GM12878 (cell line): Measurements from ENCODE around the gene ALKBH1. TPM values are rescaled to one million over a fixed set of nuclear protein-coding genes. Genes with fewer than 3 reads are reported as not detected.
A peak's percentile ranks its signal among the peaks of the same experiment; 100 is the strongest.

ENCODE experiments used
- ATAC-seq: fragments of 200-7000 bp; cut with Tn5 transposase; 3 replicates; pipeline ENCODE4 v1.9.1; 2020; ENCODE audit warnings: mild to moderate bottlenecking, moderate library complexity
- BruUV-seq: library from RNA; stranded (reverse); fragments of 400-500 nt; replicated peaks from 2 replicates; lab custom pipeline; 2021; lab: Mats Ljungman, UMichigan
- CTCF ChIA-PET: fragments of 300-600 bp; sonication (Branson Sonifier 250); formaldehyde crosslinking; extraction: SDS; loops from one replicate; lab custom pipeline; 2021; ENCODE audit warnings: inconsistent platforms; lab: Yijun Ruan, JAX
- POLR2A ChIA-PET: fragments of 350-600 bp; formaldehyde crosslinking; extraction: SDS; loops from one replicate; lab custom pipeline; 2021; ENCODE audit warnings: inconsistent platforms; lab: Charles Lee
- RAD21 ChIA-PET: fragments of 300-600 bp; sonication (Branson Sonifier 250); formaldehyde crosslinking; loops from one replicate; lab custom pipeline; 2023; ENCODE audit warnings: antibody characterized with exemption; ENCODE audit not compliant: unreplicated experiment; lab: Charles Lee
- SMC1A ChIA-PET: fragments of 300-600 bp; sonication (Branson Sonifier 250); formaldehyde crosslinking; loops from one replicate; lab custom pipeline; 2023; ENCODE audit not compliant: unreplicated experiment, uncharacterized antibody; lab: Charles Lee
- DNase-seq: peaks from one replicate; pipeline ENCODE4 v3.0.0-alpha.2; 2011; ENCODE audit warnings: low read depth, low spot score
- FAIRE-seq: peaks from 3 replicates; lab custom pipeline; 2011; peaks lifted over from hg19 to GRCh38; lab: Jason Lieb, UNC
- H2AFZ ChIP-seq: 2 replicates; pipeline ENCODE4 v1.6.0; 2011; ENCODE audit warnings: low read depth, low read length, control low read depth; ENCODE audit not compliant: control insufficient read depth
- H3K27ac ChIP-seq: 2 replicates; pipeline ENCODE4 v1.5.1; 2011; ENCODE audit warnings: control low read depth; ENCODE audit not compliant: control insufficient read depth, insufficient read depth
- H3K27me3 ChIP-seq, 2 experiments: replicated peaks in 1 of 2; 2 replicates each; pipeline versions ENCODE4 v1.6.0 to v1.6.1; 2011; ENCODE audit warnings: low read length in 1 of 2; ENCODE audit not compliant: control insufficient read depth in 2 of 2, insufficient read depth in 2 of 2
- H3K36me3 ChIP-seq, 2 experiments: 2 replicates each; pipeline ENCODE4 v1.5.1; 2011; ENCODE audit warnings: low read length in 1 of 2; ENCODE audit not compliant: control insufficient read depth in 2 of 2, insufficient read depth in 2 of 2
- H3K4me1 ChIP-seq: 2 replicates; pipeline ENCODE4 v1.6.1; 2011; ENCODE audit warnings: mild to moderate bottlenecking, low read length, moderate library complexity, mixed read lengths; ENCODE audit not compliant: control insufficient read depth, insufficient read depth
- H3K4me2 ChIP-seq: 2 replicates; pipeline ENCODE4 v1.6.0; 2011; ENCODE audit warnings: control low read depth; ENCODE audit not compliant: control insufficient read depth, insufficient read depth
- H3K4me3 ChIP-seq: fragments of 200-600 bp; sonication (generic); 2 replicates; pipeline ENCODE4 v1.5.1; 2016
- H3K79me2 ChIP-seq: 2 replicates; pipeline ENCODE4 v1.6.0; 2011; ENCODE audit warnings: low read length; ENCODE audit not compliant: control insufficient read depth, insufficient read depth
- H3K9ac ChIP-seq: 2 replicates; pipeline ENCODE4 v1.8.0; 2011; ENCODE audit warnings: low read length, control low read depth, mixed read lengths; ENCODE audit not compliant: control insufficient read depth, insufficient read depth
- H3K9me3 ChIP-seq: replicated peaks from 3 replicates; pipeline ENCODE4 v1.5.1; 2011; ENCODE audit warnings: mild to moderate bottlenecking, low read length; ENCODE audit not compliant: control insufficient read depth, insufficient read depth
- H4K20me1 ChIP-seq: 2 replicates; pipeline ENCODE4 v1.6.0; 2011; ENCODE audit not compliant: control insufficient read depth, insufficient read depth
- NFYB ChIP-seq: IDR thresholded peaks from 2 replicates; pipeline ENCODE4 v1.6.1; 2011; ENCODE audit warnings: low read depth, mild to moderate bottlenecking, low read length, improper control_type of control experiment, moderate library complexity; ENCODE audit not compliant: insufficient read depth
- ZBED1 ChIP-seq: IDR thresholded peaks from 2 replicates; pipeline ENCODE4 v1.6.1; 2016; ENCODE audit warnings: borderline replicate concordance
- WGBS: methylation state at CpG from one replicate; pipeline ENCODE4 v1.1.6; 2016; ENCODE audit warnings: low lambda C conversion rate; ENCODE audit not compliant: insufficient replicate concordance, insufficient coverage; ENCODE audit errors: missing lambda C conversion rate; 5-methylcytosine and 5-hydroxymethylcytosine counted together
- in situ Hi-C: fragments of 300-500 bp; cut with MboI; formaldehyde crosslinking; loops from 9 replicates; pipeline ENCODE4 v1.14.3; 2018; ENCODE audit warnings: mixed read lengths
- intact Hi-C: fragments of 100-400 bp; cut with micrococcal nuclease; formaldehyde crosslinking; loops from one replicate; pipeline ENCODE4 v1.14.2; 2022; ENCODE audit not compliant: unreplicated experiment
- polyA plus RNA-seq, 11 experiments: library from polyadenylated mRNA; depleted of rRNA in 4 of 11; unstranded in 6 of 11; stranded (reverse) in 5 of 11; fragments of >200 nt; fragmentation: Nextera tagmentation in 4 of 11; fragmentation: Illumina TruSeq in 1 of 11; extraction: Ambion mirVana in 4 of 11; extraction: Trizol in 1 of 11; gene quantifications; 1 replicate in 1 of 11; 2 replicates in 10 of 11; pipeline versions ENCODE4 v1.2.1 to v1.2.3, GENCODE V29; 2011 to 2016; ENCODE audit warnings: inconsistent platforms in 2 of 11, missing spikeins in 2 of 11, low read depth in 1 of 11
- small RNA-seq: library from RNA; depleted of rRNA; stranded (forward); fragments of <200 nt; gene quantifications from one replicate; pipeline ENCODE3, GENCODE V24; 2014
- total RNA-seq, 4 experiments: library from RNA; depleted of rRNA in 3 of 4; stranded (reverse); fragments of >200 nt in 3 of 4; fragmentation: Illumina TruSeq in 1 of 4; extraction: Trizol in 1 of 4; gene quantifications; 2 replicates each; pipeline versions ENCODE4 v1.2.1 to v1.2.3, GENCODE V29; 2013 to 2021

Gene ALKBH1
- total and polyA plus RNA-seq, 10 of the 15 experiments (the other 5 are each of a cell fraction or from before 2014, with no cell fraction given) = 6.5 to 24.1 (median 17.0) TPM

- no peak overlapping the region for H3K4me3 ChIP-seq
- H3K4me2 ChIP-seq = no peak overlapping the region
- intact Hi-C loops = no loop called here
- H3K79me2 ChIP-seq = no peaks in the 10 kb centered on the region
- H3K27me3 ChIP-seq = no peaks in the 10 kb centered on the region
- in situ Hi-C loops = no loop called here
- ChIA-PET POLR2A (interaction anchor here (0.6 to 0.7 kb wide), 3 partner anchors 78 to 320 kb away, joined by 3 to 6 read pairs (median 3); no protein-coding TSS in a partner anchor), RAD21 (interaction anchor here (0.6 kb wide), 1 partner anchor 156 kb away, joined by 5 read pairs; no protein-coding TSS in a partner anchor), SMC1A (no interaction called here), CTCF (no interaction called here)
- H3K4me1 ChIP-seq = no peaks in the 10 kb centered on the region
- H3K9ac ChIP-seq = no peak overlapping the region
- no peak overlapping the region for H2AFZ ChIP-seq
- DNase-seq = no peak
- no TSS peak for BruUV-seq
- no peak for FAIRE-seq
- H3K27ac ChIP-seq = no peak overlapping the region
- H3K36me3 ChIP-seq = no peaks in the 10 kb centered on the region
- TF ChIP-seq ZBED1 = no peak
- 0 out of 2 replicates have a peak, but pooled peaks have one; percentile 5 for TF ChIP-seq NFYB
- no peaks in the 10 kb centered on the region for H3K9me3 ChIP-seq
- 35% methylated on average over 1 of the region's 1 CpG for WGBS
- no peaks in the 10 kb centered on the region for H4K20me1 ChIP-seq
- ATAC-seq = no peak
These were observed 84.6 kb downstream of the ALKBH1 start for GRCh38 chr14:77623201-77623600.

Small RNA genes within 50 kb of the gene (small RNA-seq; reads per million reads assigned to genes)
- gene COX6CP11 = not detected

Other genes starting within 250 kb of the ALKBH1 start
- 151 and 175 TPM in 2 replicates for gene AHSA1, start 249.9 kb downstream of the ALKBH1 start, total RNA-seq (2014; rRNA removed)
- 211 and 243 TPM in 2 replicates for gene AHSA1, start 249.9 kb downstream of the ALKBH1 start, total RNA-seq (2014; rRNA removed; fragmentation: Illumina TruSeq; extraction: Trizol)
- 165 and 174 TPM in 2 replicates for gene AHSA1, start 249.9 kb downstream of the ALKBH1 start, total RNA-seq (2021)
- gene AHSA1, start 249.9 kb downstream of the ALKBH1 start, polyA plus RNA-seq (2011; rRNA removed) = 194 and 197 TPM in 2 replicates
- gene AHSA1, start 249.9 kb downstream of the ALKBH1 start, polyA plus RNA-seq (2014; fragmentation: Illumina TruSeq; extraction: Trizol) = 295 and 366 TPM in 2 replicates
- 10 to 100 TPM; 51.8 to 98.3 TPM for gene AHSA1, start 249.9 kb downstream of the ALKBH1 start, polyA plus RNA-seq (2014; fragmentation: Nextera tagmentation; extraction: Ambion mirVana)
- 201 and 205 TPM in 2 replicates for gene AHSA1, start 249.9 kb downstream of the ALKBH1 start, polyA plus RNA-seq (2014; rRNA removed)
- gene AHSA1, start 249.9 kb downstream of the ALKBH1 start, polyA plus RNA-seq (2016; fragmentation: Nextera tagmentation; extraction: Ambion mirVana) = 100 to 1,000 TPM; 252 to 261 TPM
- gene ISM2, start 209.2 kb downstream of the ALKBH1 start, total RNA-seq (2014; rRNA removed) = not detected in 2 replicates
- not detected in 2 replicates for gene ISM2, start 209.2 kb downstream of the ALKBH1 start, total RNA-seq (2014; rRNA removed; fragmentation: Illumina TruSeq; extraction: Trizol)
- not detected in 2 replicates for gene ISM2, start 209.2 kb downstream of the ALKBH1 start, total RNA-seq (2021)
- 0.03 TPM in 1 of 2 replicates, not detected in the other for gene ISM2, start 209.2 kb downstream of the ALKBH1 start, polyA plus RNA-seq (2011; rRNA removed)
- gene ISM2, start 209.2 kb downstream of the ALKBH1 start, polyA plus RNA-seq (2014; fragmentation: Illumina TruSeq; extraction: Trizol) = not detected in 2 replicates
- not detected for gene ISM2, start 209.2 kb downstream of the ALKBH1 start, polyA plus RNA-seq (2014; fragmentation: Nextera tagmentation; extraction: Ambion mirVana)
- 0.14 TPM in 1 of 2 replicates, not detected in the other for gene ISM2, start 209.2 kb downstream of the ALKBH1 start, polyA plus RNA-seq (2014; rRNA removed)
- not detected for gene ISM2, start 209.2 kb downstream of the ALKBH1 start, polyA plus RNA-seq (2016; fragmentation: Nextera tagmentation; extraction: Ambion mirVana)
- 17.6 and 21.7 TPM in 2 replicates for gene SPTLC2, start 91.4 kb downstream of the ALKBH1 start, total RNA-seq (2014; rRNA removed)
- gene SPTLC2, start 91.4 kb downstream of the ALKBH1 start, total RNA-seq (2014; rRNA removed; fragmentation: Illumina TruSeq; extraction: Trizol) = 25.2 and 25.3 TPM in 2 replicates
- 32.5 and 35.1 TPM in 2 replicates for gene SPTLC2, start 91.4 kb downstream of the ALKBH1 start, total RNA-seq (2021)
- gene SPTLC2, start 91.4 kb downstream of the ALKBH1 start, polyA plus RNA-seq (2011; rRNA removed) = 25.2 and 32.5 TPM in 2 replicates
- 18.8 and 25.0 TPM in 2 replicates for gene SPTLC2, start 91.4 kb downstream of the ALKBH1 start, polyA plus RNA-seq (2014; fragmentation: Illumina TruSeq; extraction: Trizol)
- gene SPTLC2, start 91.4 kb downstream of the ALKBH1 start, polyA plus RNA-seq (2014; fragmentation: Nextera tagmentation; extraction: Ambion mirVana) = 1 to 10 TPM; 6.9 to 7.3 TPM
- 11.3 and 14.1 TPM in 2 replicates for gene SPTLC2, start 91.4 kb downstream of the ALKBH1 start, polyA plus RNA-seq (2014; rRNA removed)
- gene SPTLC2, start 91.4 kb downstream of the ALKBH1 start, polyA plus RNA-seq (2016; fragmentation: Nextera tagmentation; extraction: Ambion mirVana) = 10 to 100 TPM; 20.7 to 26.2 TPM
- 287 and 375 TPM in 2 replicates for gene SLIRP, start 80 bp upstream of the ALKBH1 start, total RNA-seq (2014; rRNA removed)
- 293 and 299 TPM in 2 replicates for gene SLIRP, start 80 bp upstream of the ALKBH1 start, total RNA-seq (2014; rRNA removed; fragmentation: Illumina TruSeq; extraction: Trizol)
- 196 and 198 TPM in 2 replicates for gene SLIRP, start 80 bp upstream of the ALKBH1 start, total RNA-seq (2021)
- 286 and 302 TPM in 2 replicates for gene SLIRP, start 80 bp upstream of the ALKBH1 start, polyA plus RNA-seq (2011; rRNA removed)
- 365 and 395 TPM in 2 replicates for gene SLIRP, start 80 bp upstream of the ALKBH1 start, polyA plus RNA-seq (2014; fragmentation: Illumina TruSeq; extraction: Trizol)
- gene SLIRP, start 80 bp upstream of the ALKBH1 start, polyA plus RNA-seq (2014; fragmentation: Nextera tagmentation; extraction: Ambion mirVana) = 1,000 to 10,000 TPM; 1,396 to 1,510 TPM
- gene SLIRP, start 80 bp upstream of the ALKBH1 start, polyA plus RNA-seq (2014; rRNA removed) = 662 and 828 TPM in 2 replicates
- 100 to 1,000 TPM; 934 to 946 TPM for gene SLIRP, start 80 bp upstream of the ALKBH1 start, polyA plus RNA-seq (2016; fragmentation: Nextera tagmentation; extraction: Ambion mirVana)
- gene SNW1, start 53.1 kb upstream of the ALKBH1 start, total RNA-seq (2014; rRNA removed) = 57.5 and 60.9 TPM in 2 replicates
- 91.3 and 92.2 TPM in 2 replicates for gene SNW1, start 53.1 kb upstream of the ALKBH1 start, total RNA-seq (2014; rRNA removed; fragmentation: Illumina TruSeq; extraction: Trizol)
- 74.8 and 75.2 TPM in 2 replicates for gene SNW1, start 53.1 kb upstream of the ALKBH1 start, total RNA-seq (2021)
- 56.6 and 84.7 TPM in 2 replicates for gene SNW1, start 53.1 kb upstream of the ALKBH1 start, polyA plus RNA-seq (2011; rRNA removed)
- 109 and 139 TPM in 2 replicates for gene SNW1, start 53.1 kb upstream of the ALKBH1 start, polyA plus RNA-seq (2014; fragmentation: Illumina TruSeq; extraction: Trizol)
- 10 to 100 TPM; 73.7 to 86.8 TPM for gene SNW1, start 53.1 kb upstream of the ALKBH1 start, polyA plus RNA-seq (2014; fragmentation: Nextera tagmentation; extraction: Ambion mirVana)
- gene SNW1, start 53.1 kb upstream of the ALKBH1 start, polyA plus RNA-seq (2014; rRNA removed) = 52.7 and 63.7 TPM in 2 replicates
- 10 to 100 TPM; 76.6 to 83.1 TPM for gene SNW1, start 53.1 kb upstream of the ALKBH1 start, polyA plus RNA-seq (2016; fragmentation: Nextera tagmentation; extraction: Ambion mirVana)
- 3.3 and 4.8 TPM in 2 replicates for gene ADCK1, start 92.1 kb upstream of the ALKBH1 start, total RNA-seq (2014; rRNA removed)
- 3.5 and 3.6 TPM in 2 replicates for gene ADCK1, start 92.1 kb upstream of the ALKBH1 start, total RNA-seq (2014; rRNA removed; fragmentation: Illumina TruSeq; extraction: Trizol)
- 6.2 and 6.9 TPM in 2 replicates for gene ADCK1, start 92.1 kb upstream of the ALKBH1 start, total RNA-seq (2021)
- 2.1 and 3.3 TPM in 2 replicates for gene ADCK1, start 92.1 kb upstream of the ALKBH1 start, polyA plus RNA-seq (2011; rRNA removed)
- 4.7 and 5.3 TPM in 2 replicates for gene ADCK1, start 92.1 kb upstream of the ALKBH1 start, polyA plus RNA-seq (2014; fragmentation: Illumina TruSeq; extraction: Trizol)
- 1 to 10 TPM; 3.5 to 3.6 TPM for gene ADCK1, start 92.1 kb upstream of the ALKBH1 start, polyA plus RNA-seq (2014; fragmentation: Nextera tagmentation; extraction: Ambion mirVana)
- gene ADCK1, start 92.1 kb upstream of the ALKBH1 start, polyA plus RNA-seq (2014; rRNA removed) = 6.4 and 7.6 TPM in 2 replicates
- 1 to 10 TPM; 7.6 to 8.5 TPM for gene ADCK1, start 92.1 kb upstream of the ALKBH1 start, polyA plus RNA-seq (2016; fragmentation: Nextera tagmentation; extraction: Ambion mirVana)